WI38 (cell line): ENCODE measurements around the gene CAD.
"Not testable (repeated sequence)": the region's sequence is repeated elsewhere in the genome, so short reads cannot be mapped to it uniquely, and the experiment has no call there.

Source experiments
- H3K4me3 ChIP-seq: 2 replicates; pipeline ENCODE4 v1.5.1; 2011; ENCODE audit warnings: low read depth, mild to moderate bottlenecking, control low read depth, low read length
- CTCF ChIP-seq: IDR thresholded peaks from 2 replicates; pipeline ENCODE4 v1.5.1; 2012; ENCODE audit warnings: low read depth, mild to moderate bottlenecking, control low read depth, low read length

The CAD gene

GRCh38 chr2:27265536-27265870 lies 48.3 kb downstream of the CAD start:
- TF ChIP-seq CTCF, result no peak
- no peak overlapping the region for H3K4me3 ChIP-seq

- H3K4me3 ChIP-seq, result not testable (repeated sequence)
Observed at GRCh38 chr2:27268296-27268695, 51.1 kb downstream of the CAD start.

- TF ChIP-seq CTCF, result no peak
- H3K4me3 ChIP-seq, result no peak overlapping the region
Observed at GRCh38 chr2:27270131-27270530, 53.0 kb downstream of the CAD start.

- H3K4me3 ChIP-seq, result no peak overlapping the region
- TF ChIP-seq CTCF, result no peak
Observed at GRCh38 chr2:27270670-27271069, 53.5 kb downstream of the CAD start.

- no peak for TF ChIP-seq CTCF
Observed at GRCh38 chr2:27271631-27272340, 54.6 kb downstream of the CAD start.

DNA sequence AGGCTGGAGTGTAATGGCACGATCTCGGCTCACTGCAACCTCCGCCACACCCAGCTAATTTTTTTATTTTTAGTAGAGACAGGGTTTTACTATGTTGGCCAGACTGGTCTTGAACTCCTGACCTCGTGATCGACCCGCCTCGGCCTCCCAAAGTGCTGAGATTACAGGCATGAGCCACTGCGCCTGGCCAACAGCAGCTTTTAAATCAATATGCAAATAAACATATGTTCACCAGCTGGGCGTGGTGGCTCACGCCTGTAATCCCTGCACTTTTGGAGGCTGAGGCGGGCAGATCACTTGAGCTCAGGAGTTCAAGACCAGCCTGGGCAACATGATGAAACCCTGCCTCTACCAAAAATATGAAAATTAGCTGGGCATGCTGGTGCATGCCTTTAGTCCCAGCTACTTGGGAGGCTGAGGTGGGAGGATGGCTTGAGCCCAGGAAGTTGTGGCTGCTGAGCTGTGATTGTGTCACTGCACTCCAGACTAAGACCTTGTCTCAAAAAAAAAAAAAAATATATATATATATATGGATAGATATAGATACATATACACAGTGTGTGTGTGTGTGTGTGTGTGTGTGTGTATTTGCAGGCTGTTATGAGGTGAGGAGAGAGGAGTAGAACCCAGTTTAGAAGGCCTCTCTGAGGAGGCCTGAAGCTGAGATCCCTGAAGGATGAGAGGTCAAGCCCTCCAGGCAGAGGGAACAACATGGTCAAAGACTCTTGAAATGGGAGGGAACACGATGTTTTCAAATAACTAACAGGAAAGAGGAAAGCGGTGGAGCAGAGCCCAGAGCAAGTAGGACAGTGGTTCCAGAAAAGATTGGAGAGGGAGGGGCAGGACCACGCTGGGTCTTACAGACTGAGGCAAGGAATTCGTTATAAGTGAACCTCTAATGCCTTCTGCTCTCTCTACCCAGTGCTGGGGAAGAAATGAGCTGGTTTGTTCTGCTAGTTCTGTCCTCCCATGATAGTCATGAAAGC lies 55.7 kb downstream of the CAD start:
- not testable (repeated sequence) for H3K4me3 ChIP-seq

More at GRCh38 chr2:27271631-27272340, 54.6 kb downstream of the CAD start:
- H3K4me3 ChIP-seq, result no peak overlapping the region

DNA sequence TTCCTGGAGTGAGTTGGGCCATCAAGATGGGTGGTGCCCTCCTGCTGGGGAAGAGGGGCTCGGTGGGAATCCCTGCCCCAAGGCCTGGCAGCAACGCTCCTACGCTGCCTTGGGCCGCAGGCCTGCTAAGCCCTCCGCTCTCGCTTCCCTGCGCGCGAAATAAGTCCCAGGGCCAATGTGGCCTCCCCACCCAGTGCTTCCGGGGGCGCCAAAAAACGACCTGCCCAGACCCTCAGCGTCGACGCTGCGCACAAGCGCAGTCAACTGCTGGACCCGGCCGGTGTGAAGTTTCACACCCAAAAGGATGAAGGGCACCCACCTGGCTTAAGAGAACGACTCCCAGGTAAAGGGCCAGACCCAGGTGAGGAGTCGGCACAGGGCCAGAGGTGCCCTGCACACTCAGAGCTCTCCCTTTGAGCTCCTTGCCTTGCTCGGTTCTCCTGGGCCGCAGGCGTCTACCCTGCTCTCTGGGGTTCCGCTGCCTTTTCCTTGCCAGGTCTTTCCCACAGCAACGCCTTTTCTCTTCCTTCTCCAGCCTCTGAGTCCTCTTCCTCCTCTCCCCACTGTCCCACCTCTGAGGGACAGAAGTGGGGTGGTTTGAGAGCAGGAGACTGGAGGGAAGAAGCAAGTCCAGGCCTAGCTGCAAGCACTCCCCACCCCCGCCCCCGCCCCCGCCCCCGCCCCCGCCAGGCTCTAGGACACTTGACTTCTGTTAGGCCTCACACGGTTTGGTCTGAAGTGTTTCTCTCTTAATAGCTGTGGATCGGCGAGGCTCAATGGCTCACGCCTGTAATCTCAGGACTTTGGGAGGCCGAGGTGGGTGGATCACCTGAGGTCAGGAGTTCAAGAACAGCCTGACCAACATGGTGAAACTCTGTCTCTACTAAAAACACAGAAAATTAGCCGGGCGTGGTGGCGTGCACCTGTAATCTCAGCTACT lies 58.3 kb downstream of the CAD start, which contains the start of gene DNAJC5G:
Gene DNAJC5G (plus strand): TSS at position 223 of the 940 bp plus-strand sequence. CDS start 1,296 bp downstream, outside the sequence.
- no peak within 1 kb of the TSS for H3K4me3 ChIP-seq
- TF ChIP-seq CTCF, result no peak
